ENCODE measurements around the gene WSCD2. TPM values are rescaled to one million over a fixed set of nuclear protein-coding genes. Genes with fewer than 3 reads are reported as not detected.

Gene WSCD2
- total and polyA plus RNA-seq, 3 donors from 2014 or later, result 0.50 to 1.7 (median 0.94) TPM

DNA sequence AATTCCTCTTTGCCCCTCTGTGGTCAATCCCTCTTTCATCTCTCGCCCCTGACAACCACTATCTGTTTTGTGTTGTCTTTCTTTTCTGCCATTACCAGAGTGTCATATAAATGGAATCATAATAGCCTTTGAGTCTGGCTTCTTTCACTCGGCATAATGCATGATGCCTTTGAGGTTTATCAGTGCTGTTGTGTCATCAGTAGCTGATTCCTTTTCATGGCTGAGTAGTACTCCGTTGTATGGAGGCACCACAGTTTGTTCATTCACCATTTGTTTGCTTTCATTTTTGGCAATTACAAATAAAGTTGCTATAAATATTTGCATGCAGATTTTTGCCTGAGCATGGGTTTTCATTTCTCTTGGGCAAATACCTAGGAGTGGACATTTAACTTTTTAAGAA lies 47.2 kb downstream of the WSCD2 start:
- Histone ChIP-seq H3K9me3 (no peaks in the 10 kb centered on the region), H3K27me3 (no peaks in the 10 kb centered on the region), H3K4me3 (no peak overlapping the region), H3K4me1 (no peaks in the 10 kb centered on the region), H3K27ac (no peak overlapping the region), H3K36me3 (ENCODE audit: low read depth, missing control alignments) (no peaks in the 10 kb centered on the region)
- intact Hi-C loops (cut with DNase I; ENCODE audit: low total_unique reads), result no loop called here
- no peak for TF ChIP-seq POLR2A (IDR thresholded peaks at IDR 0.05)
- TF ChIP-seq, protein P1, sequence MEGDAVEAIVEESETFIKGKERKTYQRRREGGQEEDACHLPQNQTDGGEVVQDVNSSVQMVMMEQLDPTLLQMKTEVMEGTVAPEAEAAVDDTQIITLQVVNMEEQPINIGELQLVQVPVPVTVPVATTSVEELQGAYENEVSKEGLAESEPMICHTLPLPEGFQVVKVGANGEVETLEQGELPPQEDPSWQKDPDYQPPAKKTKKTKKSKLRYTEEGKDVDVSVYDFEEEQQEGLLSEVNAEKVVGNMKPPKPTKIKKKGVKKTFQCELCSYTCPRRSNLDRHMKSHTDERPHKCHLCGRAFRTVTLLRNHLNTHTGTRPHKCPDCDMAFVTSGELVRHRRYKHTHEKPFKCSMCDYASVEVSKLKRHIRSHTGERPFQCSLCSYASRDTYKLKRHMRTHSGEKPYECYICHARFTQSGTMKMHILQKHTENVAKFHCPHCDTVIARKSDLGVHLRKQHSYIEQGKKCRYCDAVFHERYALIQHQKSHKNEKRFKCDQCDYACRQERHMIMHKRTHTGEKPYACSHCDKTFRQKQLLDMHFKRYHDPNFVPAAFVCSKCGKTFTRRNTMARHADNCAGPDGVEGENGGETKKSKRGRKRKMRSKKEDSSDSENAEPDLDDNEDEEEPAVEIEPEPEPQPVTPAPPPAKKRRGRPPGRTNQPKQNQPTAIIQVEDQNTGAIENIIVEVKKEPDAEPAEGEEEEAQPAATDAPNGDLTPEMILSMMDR (IDR thresholded peaks at IDR 0.05), result no peak
- DNase-seq, result no peak
- 84 to 92% methylated on average over 3 of the region's 3 CpGs for WGBS, 2 donors

DNA sequence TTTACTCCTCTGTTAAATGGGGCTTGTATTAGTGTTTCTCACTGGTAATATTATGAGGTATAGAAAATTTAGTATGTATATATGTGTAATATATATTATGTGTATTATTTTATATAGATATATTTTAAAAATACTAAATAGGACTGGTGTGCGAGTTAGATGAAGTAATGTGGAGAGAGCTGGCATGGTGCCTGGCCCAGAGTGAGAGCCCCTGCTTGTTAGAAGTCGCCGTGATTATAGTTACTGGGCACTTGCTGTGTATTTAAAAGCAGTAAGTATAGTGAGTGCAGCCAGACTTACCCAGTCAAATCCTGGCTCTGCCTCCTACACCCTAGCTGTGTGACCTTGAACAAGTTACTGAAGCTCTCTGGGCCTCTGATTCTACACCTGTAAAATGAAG lies 48.0 kb downstream of the WSCD2 start:
- H3K27ac ChIP-seq, result no peak overlapping the region
- intact Hi-C loops (cut with DNase I; ENCODE audit: low total_unique reads), result no loop called here
- 82% methylated on average over 3 of the region's 3 CpGs for WGBS, 2 donors

DNA sequence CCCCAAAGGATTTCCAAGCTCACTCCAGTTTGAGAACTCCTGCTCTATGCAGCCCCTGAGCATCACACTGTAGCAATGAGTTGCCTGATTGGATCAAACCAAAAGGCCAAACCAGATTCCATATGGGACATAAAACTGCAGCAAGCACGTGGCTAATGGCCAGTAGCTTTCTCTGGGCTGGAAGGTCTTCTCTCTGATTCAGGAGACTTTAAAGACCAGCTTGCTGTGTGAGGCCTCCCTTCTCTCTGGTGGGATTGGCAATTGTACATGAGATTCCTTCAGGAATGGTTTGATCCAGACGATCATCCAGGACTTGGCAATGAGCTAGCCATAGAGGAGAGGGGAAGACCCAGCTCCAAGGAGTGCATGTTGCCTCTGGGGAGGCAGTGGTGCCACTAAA lies 50.2 kb downstream of the WSCD2 start:
- DNase-seq, result no peak
- Histone ChIP-seq H3K9me3 (no peaks in the 10 kb centered on the region), H3K4me1 (no peaks in the 10 kb centered on the region), H3K36me3 (ENCODE audit: low read depth, missing control alignments) (no peaks in the 10 kb centered on the region), H3K27ac (no peak overlapping the region), H3K27me3 (no peaks in the 10 kb centered on the region), H3K4me3 (no peak overlapping the region)
- intact Hi-C loops (cut with DNase I; ENCODE audit: low total_unique reads), result no loop called here
- WGBS, 2 donors, result 80 to 81% methylated on average over 2 of the region's 2 CpGs
- TF ChIP-seq, protein P1 (IDR thresholded peaks at IDR 0.05), result no peak
- no peak for TF ChIP-seq POLR2A (IDR thresholded peaks at IDR 0.05)

More for the DNA sequence above, 48.0 kb downstream of the WSCD2 start:
- Histone ChIP-seq H3K36me3 (ENCODE audit: low read depth, missing control alignments) (no peaks in the 10 kb centered on the region), H3K27me3 (no peaks in the 10 kb centered on the region), H3K9me3 (no peaks in the 10 kb centered on the region), H3K4me3 (no peak overlapping the region), H3K4me1 (no peaks in the 10 kb centered on the region)
- DNase-seq, result no peak
- TF ChIP-seq, protein P1 (IDR thresholded peaks at IDR 0.05), result no peak
- TF ChIP-seq POLR2A (IDR thresholded peaks at IDR 0.05), result no peak

DNA sequence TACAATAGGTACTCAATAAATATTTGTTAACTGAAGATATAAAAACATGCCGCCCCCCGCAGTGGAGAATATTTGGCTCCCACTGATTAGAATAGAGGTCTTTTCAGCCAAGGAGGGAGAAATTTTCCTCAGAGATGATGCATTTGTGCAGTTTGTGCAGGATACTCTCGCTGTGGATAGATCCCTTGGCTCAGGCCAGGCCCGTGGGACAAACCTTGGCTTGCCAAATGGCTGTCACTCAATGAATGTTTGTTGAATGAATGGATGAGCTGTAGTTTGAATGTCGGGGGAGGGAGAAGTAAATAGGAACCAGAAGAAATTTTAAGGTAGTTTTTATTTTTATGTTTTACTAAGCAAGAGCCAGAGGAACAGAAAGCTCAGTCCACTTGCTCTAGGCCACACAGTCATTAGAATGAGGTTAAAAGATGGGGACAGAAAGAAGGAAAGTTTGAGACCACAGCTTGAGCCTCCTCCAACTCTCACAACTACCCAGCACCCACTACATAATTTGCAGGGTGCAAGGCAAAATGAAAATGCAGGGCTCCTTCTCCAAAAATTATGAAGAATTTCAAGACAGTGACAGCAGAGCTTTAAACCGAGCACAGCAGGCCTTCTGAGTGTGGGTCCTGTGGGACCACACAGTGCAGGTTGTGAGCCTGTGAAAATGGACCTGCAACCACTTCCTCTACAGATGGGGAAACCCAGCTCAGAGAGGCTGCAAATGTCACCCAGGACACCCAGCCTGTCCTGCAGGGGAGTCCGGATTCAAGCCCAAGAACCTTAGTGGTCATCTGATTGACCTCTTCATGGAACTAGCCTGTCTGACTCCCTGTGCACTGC lies 51.4 kb downstream of the WSCD2 start:
- no peak for TF ChIP-seq POLR2A (IDR thresholded peaks at IDR 0.05)
- TF ChIP-seq, protein P1 (IDR thresholded peaks at IDR 0.05), result no peak
- no peak overlapping the region for H3K27ac ChIP-seq
- intact Hi-C loops (cut with DNase I; ENCODE audit: low total_unique reads), result no loop called here
- no peaks in the 10 kb centered on the region for H3K36me3 ChIP-seq (ENCODE audit: low read depth, missing control alignments)
- H3K4me1 ChIP-seq, result no peaks in the 10 kb centered on the region
- 69 to 81% methylated on average over 7 of the region's 7 CpGs for WGBS, 2 donors
- H3K9me3 ChIP-seq, result no peaks in the 10 kb centered on the region
- no peak overlapping the region for H3K4me3 ChIP-seq
- no peaks in the 10 kb centered on the region for H3K27me3 ChIP-seq
- DNase-seq, result no peak

DNA sequence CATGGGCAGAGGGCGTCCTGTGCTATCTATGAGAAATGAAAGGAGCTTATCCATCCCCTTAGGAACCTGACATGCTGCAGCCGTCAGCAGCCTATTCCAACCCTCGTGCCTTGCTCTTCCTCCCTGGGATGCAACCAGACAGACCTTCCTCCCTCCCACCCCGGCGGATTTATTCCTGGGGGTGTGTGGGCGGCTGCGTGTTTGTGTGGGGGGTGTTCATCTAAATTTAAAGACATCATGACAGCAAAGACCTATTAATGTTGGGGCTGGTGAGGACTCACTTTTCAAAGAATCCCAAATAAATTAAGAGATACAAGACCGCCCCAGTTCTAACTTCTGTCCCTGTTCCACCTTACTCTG lies 52.0 kb downstream of the WSCD2 start:
- Histone ChIP-seq H3K36me3 (ENCODE audit: low read depth, missing control alignments) (no peaks in the 10 kb centered on the region), H3K27ac (no peak overlapping the region), H3K4me3 (no peak overlapping the region), H3K27me3 (no peaks in the 10 kb centered on the region), H3K4me1 (no peaks in the 10 kb centered on the region), H3K9me3 (no peaks in the 10 kb centered on the region)
- intact Hi-C loops (cut with DNase I; ENCODE audit: low total_unique reads), result no loop called here
- no peak for DNase-seq
- TF ChIP-seq, protein P1 (IDR thresholded peaks at IDR 0.05), result no peak
- TF ChIP-seq POLR2A (IDR thresholded peaks at IDR 0.05), result no peak
- WGBS, 2 donors, result 45 to 70% methylated on average over 6 to 8 of the region's 8 CpGs
